Skeletal muscle cell (primary cell): ENCODE data around the gene VDAC1.
A peak's percentile ranks its signal among the peaks of the same experiment; 100 is the strongest.

ENCODE experiments used
- DNase-seq: peaks from one replicate; pipeline ENCODE4 v3.0.0-alpha.2; 2010; ENCODE audit warnings: low read depth
- H3K4me3 ChIP-seq: 2 replicates; pipeline ENCODE4 v1.5.1; 2011; ENCODE audit warnings: low read depth, mild to moderate bottlenecking, control low read depth, low read length, moderate library complexity

The VDAC1 gene

DNA sequence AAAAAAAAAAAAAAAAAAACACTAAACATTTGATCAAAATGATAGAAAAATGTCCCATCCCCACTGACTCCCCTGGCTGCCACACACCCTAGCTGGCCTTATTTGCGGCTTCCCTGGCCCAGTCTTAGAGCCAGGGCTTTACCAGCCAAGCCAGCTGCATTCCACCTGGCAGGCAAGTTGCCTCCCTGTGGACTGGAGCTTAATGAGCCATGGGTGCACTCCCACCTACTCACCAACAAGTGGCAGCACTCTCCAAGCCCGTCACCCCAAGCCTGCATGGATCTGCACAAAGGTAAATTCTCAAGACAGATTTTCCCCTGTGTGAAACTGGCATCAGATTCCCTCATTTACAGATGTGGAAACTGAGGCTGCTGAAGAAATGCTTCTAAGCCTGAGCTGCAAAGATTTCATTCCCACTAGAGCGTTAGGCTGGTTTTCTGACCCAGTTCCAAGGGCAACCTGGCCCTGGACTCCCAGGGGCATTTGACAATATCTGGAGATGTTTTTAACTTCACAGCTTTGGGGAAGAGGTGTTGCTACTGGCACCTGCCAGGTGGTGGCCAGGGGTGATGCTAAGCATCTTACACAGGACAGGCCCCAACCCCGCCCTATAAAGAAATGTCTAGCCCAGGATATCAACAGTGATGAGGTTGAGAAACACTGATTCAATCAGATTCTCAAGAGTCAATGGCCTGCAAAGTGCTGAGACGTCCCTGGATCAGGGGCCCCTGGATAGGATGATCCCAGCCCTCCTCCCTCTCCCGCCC is 21.9 kb upstream of the VDAC1 start:
- no peak for DNase-seq
- H3K4me3 ChIP-seq, result no peak overlapping the region

GRCh38 chr5:134025786-134026185 is 21.0 kb upstream of the VDAC1 start:
- no peak overlapping the region for H3K4me3 ChIP-seq
- DNase-seq, result no peak

DNA sequence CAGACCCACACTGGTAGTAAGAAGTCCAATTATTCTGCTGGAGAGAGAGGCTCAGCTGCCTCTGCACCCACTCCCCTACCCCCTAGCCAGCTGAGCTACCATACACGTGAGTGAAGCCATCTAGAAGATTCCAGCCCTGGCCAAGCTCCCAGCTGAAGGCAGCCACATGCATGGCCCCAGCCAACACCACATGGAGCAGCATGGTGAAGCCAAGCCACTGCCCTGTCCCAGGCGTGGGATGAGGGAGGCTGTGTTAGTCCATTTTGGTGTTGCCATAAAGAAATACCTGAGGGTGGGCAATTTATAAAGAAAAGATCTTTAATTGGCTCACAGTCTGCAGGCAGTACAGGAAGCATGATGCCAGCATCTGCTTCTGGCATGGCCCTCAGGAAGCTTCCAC is 20.0 kb upstream of the VDAC1 start:
- no peak for DNase-seq
- H3K4me3 ChIP-seq, result no peak overlapping the region

- H3K4me3 ChIP-seq, result no peak overlapping the region
- no peak for DNase-seq
These were observed 17.6 kb upstream of the VDAC1 start for GRCh38 chr5:134022333-134022732.

DNA sequence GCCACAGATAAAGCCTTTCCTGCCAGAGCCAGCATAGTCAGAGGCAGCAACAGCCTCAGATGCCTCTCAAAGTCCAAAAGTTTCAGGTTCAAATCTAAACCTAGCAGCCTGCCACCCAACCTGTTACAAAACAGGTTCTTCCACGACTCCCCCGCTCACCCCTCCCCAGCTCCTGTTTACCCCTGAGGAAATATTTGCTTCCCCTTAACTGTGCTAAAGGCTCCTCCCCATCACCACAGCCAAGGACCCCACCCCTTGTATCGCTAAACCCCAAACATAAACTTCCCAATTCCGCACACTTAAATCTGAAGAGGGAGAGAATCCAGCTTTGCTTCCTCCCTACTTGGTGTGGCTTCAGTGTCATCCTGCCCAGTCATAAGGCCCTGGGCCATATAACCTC is 15.4 kb upstream of the VDAC1 start:
- no peak overlapping the region for H3K4me3 ChIP-seq
- DNase-seq, result no peak

- H3K4me3 ChIP-seq, result no peak overlapping the region
- DNase-seq, result no peak
These were observed 14.9 kb upstream of the VDAC1 start for GRCh38 chr5:134019636-134020035.

GRCh38 chr5:134018986-134019316 is 14.2 kb upstream of the VDAC1 start:
- H3K4me3 ChIP-seq, result no peak overlapping the region
- no peak for DNase-seq

GRCh38 chr5:134018154-134018985 is 13.6 kb upstream of the VDAC1 start:
- no peak overlapping the region for H3K4me3 ChIP-seq

GRCh38 chr5:134008266-134008749 is 3.5 kb upstream of the VDAC1 start:
- no peak overlapping the region for H3K4me3 ChIP-seq
- no peak for DNase-seq

More at GRCh38 chr5:134018154-134018985, 13.6 kb upstream of the VDAC1 start:
- DNase-seq, result no peak

GRCh38 chr5:134007581-134008265 is 2.9 kb upstream of the VDAC1 start:
- H3K4me3 ChIP-seq, result no peak overlapping the region
- no peak for DNase-seq

GRCh38 chr5:134006115-134006514 is 1.3 kb upstream of the VDAC1 start:
- peak overlapping the region; percentile 69 for H3K4me3 ChIP-seq
- DNase-seq, result no peak

DNA sequence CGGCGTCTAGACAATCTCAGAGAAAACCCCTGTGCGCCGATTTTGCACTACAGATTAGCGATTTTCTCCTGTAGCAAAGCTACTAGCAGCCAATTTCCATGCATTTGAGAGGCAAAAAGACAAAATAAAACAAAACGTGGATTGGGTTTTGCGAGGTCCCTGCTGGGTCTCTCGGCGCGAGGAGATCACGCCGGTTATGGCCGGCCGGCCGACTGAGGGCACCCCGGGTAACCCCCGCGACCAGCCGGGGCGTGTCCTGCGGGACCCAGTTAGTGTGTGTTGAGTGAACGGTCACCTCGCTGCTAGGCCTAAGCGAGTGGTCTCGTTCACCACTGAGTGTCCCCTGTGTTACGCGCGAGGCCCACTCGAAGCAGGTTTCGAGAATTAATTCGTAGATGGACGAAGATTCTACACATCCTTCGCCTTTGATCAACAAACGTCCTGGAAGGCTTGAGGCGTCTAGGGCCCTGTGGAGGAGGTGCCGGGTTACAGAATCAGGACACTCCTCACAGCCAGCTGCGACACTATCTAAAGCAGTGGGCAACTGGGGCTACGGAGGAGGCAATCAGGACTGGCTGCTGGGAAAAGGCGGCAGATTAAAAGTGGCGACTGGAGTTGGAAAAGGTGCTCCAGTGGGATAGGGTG is 764 bp upstream of the VDAC1 start:
- no peak for DNase-seq
- peak overlapping the region; percentile 69 for H3K4me3 ChIP-seq

DNA sequence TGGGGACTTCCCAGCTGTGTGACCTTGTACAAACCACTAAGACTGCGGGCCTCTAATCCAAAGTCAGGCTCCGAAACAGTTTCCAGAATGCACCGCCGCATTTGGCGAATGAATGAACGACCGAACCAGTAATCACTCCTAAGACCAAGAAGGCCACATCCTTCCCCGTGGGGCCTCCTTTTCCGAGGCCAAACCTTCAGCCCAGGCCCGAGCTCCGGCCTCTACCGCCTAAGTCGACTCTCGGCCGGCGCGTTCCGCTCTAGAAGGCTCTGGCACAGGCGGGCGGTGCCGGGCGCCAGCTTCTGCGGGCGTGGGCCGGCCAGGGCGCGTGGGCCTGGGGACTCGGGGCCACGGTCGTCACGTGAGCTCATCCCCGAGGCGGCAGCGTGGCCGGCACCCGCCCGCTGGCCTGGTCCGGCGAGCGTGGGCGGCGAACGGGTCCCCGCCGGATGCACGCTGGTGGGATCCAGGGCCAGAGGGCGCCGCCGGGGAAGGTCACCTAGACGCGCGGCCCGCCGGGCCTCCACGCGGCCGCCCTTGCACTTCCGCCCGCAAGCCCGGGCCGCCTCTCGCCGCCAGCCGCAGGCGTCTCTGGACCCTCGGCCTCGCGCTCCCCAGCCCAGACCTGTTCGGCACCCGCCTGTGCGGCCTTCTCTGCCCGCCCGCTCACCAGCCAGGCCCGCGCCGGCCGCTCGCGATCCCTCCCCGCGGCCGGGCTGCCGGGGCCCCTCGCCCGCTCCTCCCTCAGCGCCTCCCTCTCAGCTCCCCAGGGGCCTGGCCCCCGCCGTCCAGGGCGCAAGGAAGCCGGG is 754 bp downstream of the VDAC1 start:
- no peak for DNase-seq

GRCh38 chr5:134003064-134003816 is 1.5 kb downstream of the VDAC1 start:
- H3K4me3 ChIP-seq, result peak overlapping the region; percentile 69
- DNase-seq, result no peak

More for the DNA sequence above, 754 bp downstream of the VDAC1 start:
- peak overlapping the region; percentile 69 for H3K4me3 ChIP-seq

- no peak overlapping the region for H3K4me3 ChIP-seq
- no peak for DNase-seq
These were observed 2.6 kb downstream of the VDAC1 start for GRCh38 chr5:134001938-134002731.

DNA sequence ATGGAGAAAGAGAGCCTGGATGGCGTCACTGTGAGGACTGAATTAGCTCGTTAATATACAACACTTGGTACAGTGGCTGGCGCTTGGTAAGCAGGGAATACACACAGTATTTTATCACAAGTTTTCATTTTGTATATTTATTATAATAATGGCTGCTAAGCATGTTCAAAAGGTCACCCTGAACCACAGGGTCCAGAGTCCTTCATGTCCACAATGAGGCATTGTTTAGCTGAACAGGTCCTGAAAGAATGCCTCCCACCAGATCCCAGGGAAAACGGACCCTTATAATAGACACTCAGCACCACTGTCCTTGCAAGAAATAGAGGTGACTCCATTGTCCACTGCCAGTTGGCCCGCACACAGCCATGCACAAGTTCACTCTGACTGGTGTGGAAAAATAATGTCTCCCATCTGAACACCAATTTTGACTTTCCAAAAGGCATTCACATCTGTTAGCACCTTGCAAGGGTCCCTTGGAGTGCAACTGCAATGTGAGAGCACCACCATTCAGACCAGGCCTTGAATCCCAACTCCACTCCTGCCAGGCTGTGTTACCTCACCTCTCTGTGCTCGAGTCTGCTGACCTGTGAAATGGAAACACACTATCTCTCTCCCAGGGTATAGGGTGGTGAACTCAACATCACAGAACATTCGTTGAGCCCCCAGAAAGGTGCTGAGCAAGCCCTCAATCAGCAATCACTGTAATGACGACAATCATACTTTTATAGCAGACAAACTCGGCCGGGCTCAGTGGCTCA is 3.9 kb downstream of the VDAC1 start:
- no peak for DNase-seq
- no peak overlapping the region for H3K4me3 ChIP-seq

DNA sequence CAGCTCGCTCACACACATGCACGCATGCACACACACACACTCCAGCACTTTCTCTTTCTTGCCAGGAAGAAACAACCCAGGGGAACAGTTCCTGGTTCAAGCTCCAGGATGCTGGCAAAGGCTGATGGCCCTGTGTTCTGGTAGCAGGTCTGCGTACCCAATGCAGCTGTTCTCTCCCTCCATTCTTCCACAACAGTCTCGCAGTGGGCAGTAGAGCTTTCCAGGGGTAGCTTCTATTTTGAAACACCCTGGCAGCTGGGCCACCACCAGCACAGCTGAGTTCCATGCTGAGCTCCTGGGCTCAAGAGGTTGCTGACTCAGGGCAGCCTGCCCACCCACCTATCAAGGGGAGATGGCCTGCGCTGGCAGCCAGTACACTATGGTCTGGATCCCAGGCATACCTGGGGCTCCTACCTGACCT is 4.7 kb downstream of the VDAC1 start:
- no peak overlapping the region for H3K4me3 ChIP-seq
- no peak for DNase-seq
